RWPE1 (cell line): Measurements from ENCODE around the gene POLR1E.
A peak's percentile ranks its signal among the peaks of the same experiment; 100 is the strongest.

Experiments
- CTCF ChIA-PET: fragments of 350-600 bp; sonication (Branson Sonifier 250); formaldehyde crosslinking; extraction: SDS; loops from one replicate; lab custom pipeline; 2021; lab: Yijun Ruan, JAX
- POLR2A ChIA-PET: fragments of 400-600 bp; formaldehyde crosslinking; extraction: SDS; loops from one replicate; lab custom pipeline; 2020; ENCODE audit warnings: antibody characterized with exemption; ENCODE audit not compliant: low non-redundant PET; lab: Yijun Ruan, JAX
- DNase-seq: peaks from one replicate; pipeline ENCODE4 v3.0.0; 2012; ENCODE audit warnings: low spot score
- H3K27ac ChIP-seq: fragments of 450-650 bp; 2 replicates; pipeline ENCODE4 v1.5.1; 2017
- CTCF ChIP-seq: fragments of 450-650 bp; conservative IDR thresholded peaks from 2 replicates; pipeline ENCODE4 v1.5.1; 2017; ENCODE audit warnings: low read depth, mild to moderate bottlenecking

Gene POLR1E

GRCh38 chr9:37522971-37523370 is 37.2 kb downstream of the POLR1E start:
- DNase-seq = no peak
- ChIA-PET CTCF (no interaction called here), POLR2A (no interaction called here)
- no peak overlapping the region for H3K27ac ChIP-seq
- TF ChIP-seq CTCF = no peak

GRCh38 chr9:37523916-37524315 is 38.2 kb downstream of the POLR1E start:
- no peak for TF ChIP-seq CTCF
- no peak overlapping the region for H3K27ac ChIP-seq
- no peak for DNase-seq
- CTCF ChIA-PET = no interaction called here
- POLR2A ChIA-PET = no interaction called here

- CTCF ChIA-PET = no interaction called here
- DNase-seq = peak; percentile 42
- POLR2A ChIA-PET = no interaction called here
- no peak for TF ChIP-seq CTCF
- no peak overlapping the region for H3K27ac ChIP-seq
These were observed 43.1 kb downstream of the POLR1E start for GRCh38 chr9:37528652-37529471.

- CTCF ChIA-PET = no interaction called here
These were observed 46.0 kb downstream of the POLR1E start for GRCh38 chr9:37531699-37532098.

DNA sequence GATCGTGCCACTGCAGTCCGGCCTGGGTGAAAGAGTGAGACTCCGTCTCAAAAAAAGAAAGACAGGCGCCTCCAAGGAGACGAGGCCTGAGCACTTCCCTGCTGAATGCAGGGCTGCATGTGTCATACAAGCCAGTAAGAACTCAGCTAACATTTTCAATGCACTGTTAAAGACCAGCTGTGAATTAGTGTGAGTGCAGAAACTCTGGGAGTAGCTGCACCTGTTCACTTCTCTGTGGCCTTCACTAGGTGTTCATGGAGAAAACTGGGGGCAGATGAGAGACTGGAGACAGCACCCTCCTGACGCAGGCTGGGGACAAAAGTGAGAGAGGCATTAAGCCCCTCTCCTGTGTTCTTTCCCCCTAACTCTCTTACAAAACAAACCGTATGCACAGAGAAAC is 48.7 kb downstream of the POLR1E start:
- ChIA-PET CTCF (no interaction called here), POLR2A (no interaction called here)
- H3K27ac ChIP-seq = no peak overlapping the region
- no peak for TF ChIP-seq CTCF
- no peak for DNase-seq

More at GRCh38 chr9:37531699-37532098, 46.0 kb downstream of the POLR1E start:
- no peak overlapping the region for H3K27ac ChIP-seq
- no peak for DNase-seq
- no peak for TF ChIP-seq CTCF
- POLR2A ChIA-PET = no interaction called here

GRCh38 chr9:37534901-37535300 is 49.2 kb downstream of the POLR1E start:
- ChIA-PET CTCF (no interaction called here), POLR2A (no interaction called here)
- TF ChIP-seq CTCF = no peak
- DNase-seq = no peak
- H3K27ac ChIP-seq = no peak overlapping the region
